GM19395 (cell line): ENCODE results near the gene NFIB.

Experiments
- ATAC-seq: cut with Tn5 transposase; IDR thresholded peaks from one replicate; pipeline ENCODE4 v1.9.1; 2021; ENCODE audit warnings: mild to moderate bottlenecking, moderate library complexity; ENCODE audit not compliant: unreplicated experiment

The NFIB gene

DNA sequence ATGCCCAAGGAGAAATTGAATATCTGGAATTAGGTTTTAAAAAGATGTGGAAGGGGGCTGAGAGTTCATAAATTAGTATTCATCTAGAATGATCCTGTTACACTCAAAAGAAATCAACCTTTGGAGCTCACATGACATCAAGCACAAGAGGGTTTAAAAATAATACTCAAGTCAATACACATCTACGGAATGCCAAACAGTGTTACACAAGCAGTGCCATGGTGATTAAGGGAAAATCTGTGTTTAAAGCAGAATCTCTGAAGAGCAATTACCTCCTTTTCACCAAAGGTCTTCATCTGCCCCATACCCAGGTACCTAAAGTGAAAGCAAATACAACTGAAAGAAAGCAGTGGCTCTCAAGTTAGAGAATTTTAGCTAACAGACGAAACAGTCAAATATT, 261.6 kb downstream of the NFIB start:
- ATAC-seq = no peak

DNA sequence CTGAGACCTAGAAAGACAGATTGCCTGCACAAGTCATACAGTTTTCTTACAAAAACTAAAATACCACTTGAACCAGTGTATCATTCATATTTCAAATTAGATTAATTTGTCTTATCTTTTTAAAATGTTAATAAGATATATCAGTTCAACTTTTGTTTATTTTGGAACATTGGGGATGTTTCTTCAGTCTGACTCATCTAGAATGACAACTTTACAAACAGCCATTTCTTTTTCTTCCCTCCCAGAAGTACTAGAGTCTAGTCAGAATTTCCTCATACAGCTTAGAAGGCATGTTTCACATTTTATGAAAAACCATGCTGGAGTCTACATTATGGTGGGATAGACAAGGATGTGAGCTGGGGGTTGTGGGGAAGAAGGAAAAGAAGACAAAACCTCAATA, 262.5 kb downstream of the NFIB start:
- ATAC-seq = no peak

DNA sequence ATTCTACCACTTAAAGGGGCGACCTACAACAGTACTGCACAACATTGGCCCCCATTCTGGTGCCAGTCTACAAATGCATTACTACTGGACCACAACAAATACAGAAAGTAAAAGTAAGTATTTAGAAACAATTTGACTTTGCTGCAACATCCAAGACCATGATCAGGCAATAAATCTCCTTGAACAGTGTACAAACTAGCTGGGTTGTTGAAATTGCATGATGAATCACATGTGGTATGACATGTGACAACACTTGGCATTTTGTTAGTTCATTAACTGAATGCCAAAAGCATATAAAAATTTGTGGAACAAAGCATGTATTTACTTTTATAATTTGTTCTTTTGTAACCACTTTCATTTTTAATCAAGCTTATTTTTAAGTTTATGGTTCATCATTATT, 270.5 kb downstream of the NFIB start:
- no peak for ATAC-seq

DNA sequence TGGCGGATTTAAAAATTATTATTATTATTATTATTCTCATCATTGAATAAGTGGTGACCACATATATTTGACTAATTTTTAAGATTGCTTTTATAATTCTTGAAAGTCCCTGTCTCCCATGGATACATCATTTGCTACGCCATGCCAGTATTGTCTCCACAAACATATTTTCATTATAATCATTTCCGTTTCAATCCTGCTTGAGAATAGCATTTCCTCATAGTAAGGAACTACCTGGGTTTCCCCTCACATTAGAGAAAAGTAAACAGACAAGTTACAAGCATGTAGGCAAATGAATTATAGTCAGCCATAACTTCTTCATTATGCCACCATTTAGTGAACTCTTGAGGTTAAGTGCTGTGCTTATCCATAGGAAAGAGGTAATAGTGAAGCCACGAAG, 276.6 kb downstream of the NFIB start:
- ATAC-seq = no peak

DNA sequence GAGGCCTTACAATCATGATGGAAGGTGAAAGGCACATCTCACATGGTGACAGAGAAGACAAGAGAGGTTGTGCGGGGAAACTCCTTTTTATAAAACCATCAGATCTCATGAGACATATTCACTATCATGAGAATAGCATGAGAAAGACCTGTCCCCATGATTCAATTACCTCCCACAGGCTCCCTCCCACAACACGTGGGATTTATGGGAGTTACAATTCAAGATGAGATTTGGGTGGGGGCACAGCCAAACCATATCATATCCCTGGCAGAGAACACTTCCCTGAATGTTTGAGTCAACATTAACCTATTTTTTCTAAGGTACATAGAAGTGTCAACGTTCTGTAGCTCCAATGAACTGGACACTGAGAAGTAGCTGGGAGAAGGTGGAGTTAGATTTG, 280.9 kb downstream of the NFIB start:
- no peak for ATAC-seq
